Chondrocyte (in vitro differentiated cells): Measurements from ENCODE around the gene ARFGEF3. TPM values are rescaled to one million over a fixed set of nuclear protein-coding genes. Genes with fewer than 3 reads are reported as not detected.

ENCODE experiments used
- DNase-seq: peaks from one replicate; pipeline ENCODE4 v3.0.0; 2021; ENCODE audit warnings: mixed read lengths, low spot score
- H3K27ac Mint-ChIP-seq: one replicate; pipeline ENCODE4 v1.8.0; 2021; ENCODE audit warnings: mild to moderate bottlenecking, moderate library complexity, mixed read lengths; ENCODE audit not compliant: unreplicated experiment
- H3K27me3 Mint-ChIP-seq: 2 replicates; pipeline ENCODE4 v1.8.0; 2021; ENCODE audit warnings: low read depth, mixed read lengths
- H3K36me3 Mint-ChIP-seq: 2 replicates; pipeline ENCODE4 v1.8.0; 2021; ENCODE audit warnings: low read depth, mixed read lengths
- H3K4me1 Mint-ChIP-seq: 2 replicates; pipeline ENCODE4 v1.8.0; 2021; ENCODE audit warnings: low read depth, mild to moderate bottlenecking, mixed read lengths
- H3K4me3 Mint-ChIP-seq: one replicate; pipeline ENCODE4 v1.8.0; 2021; ENCODE audit warnings: mild to moderate bottlenecking, moderate library complexity, mixed read lengths; ENCODE audit not compliant: unreplicated experiment
- H3K9me3 Mint-ChIP-seq: 2 replicates; pipeline ENCODE4 v1.8.0; 2021; ENCODE audit warnings: low read depth, mixed read lengths
- total RNA-seq: library from RNA; stranded (reverse); gene quantifications from 3 replicates; pipeline ENCODE4 v1.2.1, GENCODE V29; 2021
- TF ChIP-seq, protein P1 (sequence below): fragments of 200-600 bp; sonication (generic); IDR thresholded peaks from 2 replicates; pipeline ENCODE4 v1.5.0; 2021; ENCODE audit warnings: antibody characterized with exemption, mild to moderate bottlenecking, moderate library complexity

ARFGEF3 gene
- total RNA-seq, 1 donor from 2014 or later = 2.7 TPM

DNA sequence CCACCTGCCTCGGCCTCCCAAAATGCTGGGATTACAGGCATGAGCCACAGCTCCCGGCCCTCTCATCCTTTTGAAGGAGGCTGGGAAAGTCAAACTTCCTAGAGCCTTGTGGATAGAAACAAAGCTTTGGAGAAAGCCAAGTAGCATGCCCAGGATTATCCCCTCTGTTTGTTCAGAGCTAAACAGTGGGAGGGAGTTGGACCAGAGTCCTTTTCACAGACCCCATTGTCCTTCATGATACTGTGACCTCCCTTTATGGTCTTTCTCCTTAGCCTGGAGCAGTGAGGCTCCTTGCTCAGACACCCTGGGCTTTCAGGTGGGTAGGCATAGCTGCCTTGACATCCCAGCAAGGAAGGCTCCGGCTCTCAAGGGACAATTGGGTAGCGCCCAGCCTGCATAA, 25.4 kb downstream of the ARFGEF3 start:
- H3K9me3 Mint-ChIP-seq = no peaks in the 10 kb centered on the region
- no peak for DNase-seq
- H3K27ac Mint-ChIP-seq = no peak overlapping the region
- H3K4me1 Mint-ChIP-seq = no peaks in the 10 kb centered on the region
- H3K36me3 Mint-ChIP-seq = no peaks in the 10 kb centered on the region
- TF ChIP-seq, protein P1, sequence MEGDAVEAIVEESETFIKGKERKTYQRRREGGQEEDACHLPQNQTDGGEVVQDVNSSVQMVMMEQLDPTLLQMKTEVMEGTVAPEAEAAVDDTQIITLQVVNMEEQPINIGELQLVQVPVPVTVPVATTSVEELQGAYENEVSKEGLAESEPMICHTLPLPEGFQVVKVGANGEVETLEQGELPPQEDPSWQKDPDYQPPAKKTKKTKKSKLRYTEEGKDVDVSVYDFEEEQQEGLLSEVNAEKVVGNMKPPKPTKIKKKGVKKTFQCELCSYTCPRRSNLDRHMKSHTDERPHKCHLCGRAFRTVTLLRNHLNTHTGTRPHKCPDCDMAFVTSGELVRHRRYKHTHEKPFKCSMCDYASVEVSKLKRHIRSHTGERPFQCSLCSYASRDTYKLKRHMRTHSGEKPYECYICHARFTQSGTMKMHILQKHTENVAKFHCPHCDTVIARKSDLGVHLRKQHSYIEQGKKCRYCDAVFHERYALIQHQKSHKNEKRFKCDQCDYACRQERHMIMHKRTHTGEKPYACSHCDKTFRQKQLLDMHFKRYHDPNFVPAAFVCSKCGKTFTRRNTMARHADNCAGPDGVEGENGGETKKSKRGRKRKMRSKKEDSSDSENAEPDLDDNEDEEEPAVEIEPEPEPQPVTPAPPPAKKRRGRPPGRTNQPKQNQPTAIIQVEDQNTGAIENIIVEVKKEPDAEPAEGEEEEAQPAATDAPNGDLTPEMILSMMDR = no peak
- no peak overlapping the region for H3K4me3 Mint-ChIP-seq
- H3K27me3 Mint-ChIP-seq = no peaks in the 10 kb centered on the region

DNA sequence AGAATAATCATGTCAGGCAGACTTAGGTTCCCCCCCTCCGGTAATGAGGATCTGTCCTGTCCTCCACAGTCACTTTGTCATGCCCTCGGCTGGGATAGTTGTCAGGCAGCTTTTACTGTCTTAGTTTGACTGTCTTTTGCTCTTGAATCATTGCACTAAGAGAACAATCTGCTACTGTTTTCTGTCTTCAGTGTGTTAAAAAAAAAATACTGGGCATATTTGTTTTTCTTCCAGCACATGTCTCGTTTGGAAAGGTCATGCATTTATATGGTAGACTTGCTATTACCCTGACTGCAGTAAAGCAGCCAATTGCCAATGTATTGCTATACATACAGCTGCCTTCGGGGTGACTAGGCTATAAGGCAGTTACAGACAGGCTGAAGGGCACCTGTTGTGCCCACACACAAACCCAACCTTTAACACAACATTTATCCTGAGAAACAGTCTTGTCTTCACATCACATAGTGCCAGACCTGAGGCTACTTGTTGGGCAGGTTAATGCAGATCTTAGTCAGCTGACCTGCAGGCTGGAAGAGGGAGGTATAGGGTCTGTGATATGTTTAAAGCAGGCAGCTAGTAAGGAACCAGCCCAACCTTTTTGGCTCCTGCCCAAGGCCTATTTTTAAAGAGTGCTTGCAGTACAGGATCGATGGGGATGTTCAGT, 26.7 kb downstream of the ARFGEF3 start:
- no peaks in the 10 kb centered on the region for H3K36me3 Mint-ChIP-seq
- H3K4me3 Mint-ChIP-seq = no peak overlapping the region
- TF ChIP-seq, protein P1 = no peak
- no peaks in the 10 kb centered on the region for H3K4me1 Mint-ChIP-seq
- H3K27ac Mint-ChIP-seq = peak overlapping the region; percentile 28
- no peaks in the 10 kb centered on the region for H3K9me3 Mint-ChIP-seq
- DNase-seq = no peak
- H3K27me3 Mint-ChIP-seq = no peaks in the 10 kb centered on the region

DNA sequence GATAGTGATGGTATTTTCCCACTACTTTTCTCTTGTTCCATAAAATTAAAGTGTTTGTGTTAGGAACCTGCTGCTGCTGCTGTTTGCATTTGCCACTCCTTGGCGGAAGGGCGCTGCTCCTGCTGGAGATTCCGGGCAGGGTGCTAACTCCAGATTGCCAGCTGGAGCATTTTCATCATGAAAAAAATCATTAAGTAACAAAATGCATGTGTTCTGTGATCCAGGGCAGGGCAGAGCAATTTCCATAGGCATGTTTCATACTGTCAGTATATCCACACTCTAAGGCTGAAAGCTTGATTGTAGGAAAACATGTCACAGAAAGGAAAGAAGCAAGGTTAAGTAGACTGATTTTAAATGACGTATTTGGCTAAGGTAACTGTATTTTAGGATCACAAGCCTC, 32.5 kb downstream of the ARFGEF3 start:
- Mint-ChIP-seq H3K9me3 (no peaks in the 10 kb centered on the region), H3K4me3 (no peak overlapping the region), H3K36me3 (no peaks in the 10 kb centered on the region), H3K27me3 (no peaks in the 10 kb centered on the region), H3K4me1 (no peaks in the 10 kb centered on the region), H3K27ac (no peak overlapping the region)
- no peak for DNase-seq
- TF ChIP-seq, protein P1 = no peak

DNA sequence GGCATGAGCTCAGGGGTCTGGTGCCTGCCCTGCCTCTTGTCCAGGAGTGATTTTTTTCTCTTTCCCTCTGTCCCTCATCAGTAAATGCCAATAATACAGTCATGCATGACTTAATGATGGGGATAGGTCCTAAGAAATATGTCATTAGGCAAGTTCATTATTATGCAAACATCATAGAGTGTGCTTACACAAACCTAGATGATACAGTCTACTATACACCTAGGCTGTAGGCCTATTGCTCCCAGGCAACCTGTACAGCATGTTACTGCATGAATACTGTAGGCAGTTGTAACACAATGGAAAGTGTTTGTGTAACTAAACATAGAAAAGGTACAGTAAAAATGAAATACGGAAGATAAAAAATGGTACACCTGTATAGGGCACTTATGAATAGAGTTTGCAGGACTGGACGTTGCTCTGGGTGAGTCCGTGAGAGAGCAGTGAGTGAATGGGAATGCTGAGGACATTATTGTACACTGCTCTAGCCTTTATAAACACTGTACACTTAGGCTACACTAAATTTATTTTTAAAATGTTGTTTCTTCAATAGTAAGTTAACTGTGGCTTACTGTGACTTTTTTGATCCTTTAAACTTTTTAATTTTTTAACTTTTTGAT, 34.5 kb downstream of the ARFGEF3 start:
- H3K36me3 Mint-ChIP-seq = no peaks in the 10 kb centered on the region
- H3K9me3 Mint-ChIP-seq = peaks cover 8% of the 10 kb centered on the region
- H3K4me3 Mint-ChIP-seq = no peak overlapping the region
- H3K27ac Mint-ChIP-seq = no peak overlapping the region
- TF ChIP-seq, protein P1 = no peak
- no peaks in the 10 kb centered on the region for H3K4me1 Mint-ChIP-seq
- H3K27me3 Mint-ChIP-seq = no peaks in the 10 kb centered on the region
- DNase-seq = no peak

DNA sequence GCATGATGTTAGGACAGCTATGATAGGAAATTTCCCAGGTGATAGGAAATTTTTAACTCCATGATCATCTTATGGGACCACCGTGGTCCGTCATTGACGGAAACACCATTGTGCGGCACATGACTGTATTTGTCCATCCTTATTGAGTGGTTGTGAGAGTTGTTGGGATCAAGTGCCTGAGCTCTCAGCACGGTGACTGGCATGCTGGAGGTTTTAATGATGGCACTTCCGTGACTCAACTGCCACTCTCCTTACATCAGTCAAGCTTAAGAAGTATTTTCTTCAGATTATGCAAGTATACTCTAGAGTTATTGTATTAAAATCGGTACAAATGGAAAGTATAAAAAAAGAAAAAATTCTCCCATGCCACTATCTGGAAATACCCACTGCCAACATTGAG, 35.8 kb downstream of the ARFGEF3 start:
- no peaks in the 10 kb centered on the region for H3K27me3 Mint-ChIP-seq
- TF ChIP-seq, protein P1 = no peak
- H3K9me3 Mint-ChIP-seq = peaks cover 10% of the 10 kb centered on the region
- no peaks in the 10 kb centered on the region for H3K4me1 Mint-ChIP-seq
- H3K27ac Mint-ChIP-seq = no peak overlapping the region
- no peak overlapping the region for H3K4me3 Mint-ChIP-seq
- no peak for DNase-seq
- H3K36me3 Mint-ChIP-seq = no peaks in the 10 kb centered on the region
